Measurements from ENCODE around the gene GPC6.

GRCh38 chr13:93774506-93774905 lies 547.9 kb downstream of the GPC6 start:
- TF ChIP-seq CTCF (IDR thresholded peaks at IDR 0.05; ENCODE audit: insufficient read depth, low read depth, low read length): no peak
- no peak for TF ChIP-seq EZH2 (IDR thresholded peaks at IDR 0.05; ENCODE audit: insufficient read depth, low read length)

Data from astrocyte (in vitro differentiated cells and primary cell).